Measurements from ENCODE around the gene COPZ1.

Gene COPZ1

DNA sequence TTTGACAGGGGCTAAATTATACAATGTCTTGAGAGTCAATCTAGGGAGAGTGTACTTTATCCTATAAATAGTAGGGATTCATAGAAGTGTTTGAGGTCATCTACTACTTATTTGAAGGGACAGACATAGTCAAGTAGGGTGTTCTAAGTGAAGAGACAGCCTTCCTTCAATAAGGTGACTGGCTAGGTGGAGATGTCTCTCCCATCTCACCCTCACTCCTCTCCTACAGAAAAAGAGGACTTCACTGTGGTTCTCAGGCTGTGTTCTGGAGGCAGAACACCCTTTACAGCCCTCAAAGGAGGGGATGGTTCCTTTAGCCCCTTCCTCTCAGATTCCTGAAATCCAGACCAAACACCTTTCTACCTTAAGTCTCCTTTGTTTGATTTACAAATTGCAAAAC is 21.3 kb upstream of the COPZ1 start:
- Histone ChIP-seq H3K79me2 (ENCODE audit: insufficient read depth, low read length) (peaks cover 44% of the 10 kb centered on the region), H3K4me1 (ENCODE audit: insufficient read depth, low read length, poor library complexity, severe bottlenecking) (peaks cover 71% of the 10 kb centered on the region), H3K9me3 (ENCODE audit: insufficient read depth, low read depth, low read length) (no peaks in the 10 kb centered on the region), H4K20me1 (ENCODE audit: insufficient read depth, low read length, poor library complexity, severe bottlenecking) (no peaks in the 10 kb centered on the region), H3K9ac (ENCODE audit: low read depth, low read length, poor library complexity, severe bottlenecking) (peak overlapping the region; percentile 99), H2AFZ (ENCODE audit: low read length) (no peak overlapping the region), H3F3A (ENCODE audit: low read depth) (peaks cover 11% of the 10 kb centered on the region; the same call in 1 of the 2 replicates), H3K27me3 (ENCODE audit: insufficient read depth, low read length, poor library complexity, severe bottlenecking) (peaks cover 5% of the 10 kb centered on the region), H3K4me3 (ENCODE audit: low read length, poor library complexity, severe bottlenecking) (peak overlapping the region; percentile 64), H3K36me3 (ENCODE audit: insufficient read depth, low read length) (no peaks in the 10 kb centered on the region), H3K4me2 (ENCODE audit: low read depth, low read length, poor library complexity, severe bottlenecking) (peak overlapping the region; percentile 86), H3K9me2 (replicated peaks; ENCODE audit: low read depth, low read length) (no peaks in the 10 kb centered on the region)
- TF ChIP-seq, protein P1, sequence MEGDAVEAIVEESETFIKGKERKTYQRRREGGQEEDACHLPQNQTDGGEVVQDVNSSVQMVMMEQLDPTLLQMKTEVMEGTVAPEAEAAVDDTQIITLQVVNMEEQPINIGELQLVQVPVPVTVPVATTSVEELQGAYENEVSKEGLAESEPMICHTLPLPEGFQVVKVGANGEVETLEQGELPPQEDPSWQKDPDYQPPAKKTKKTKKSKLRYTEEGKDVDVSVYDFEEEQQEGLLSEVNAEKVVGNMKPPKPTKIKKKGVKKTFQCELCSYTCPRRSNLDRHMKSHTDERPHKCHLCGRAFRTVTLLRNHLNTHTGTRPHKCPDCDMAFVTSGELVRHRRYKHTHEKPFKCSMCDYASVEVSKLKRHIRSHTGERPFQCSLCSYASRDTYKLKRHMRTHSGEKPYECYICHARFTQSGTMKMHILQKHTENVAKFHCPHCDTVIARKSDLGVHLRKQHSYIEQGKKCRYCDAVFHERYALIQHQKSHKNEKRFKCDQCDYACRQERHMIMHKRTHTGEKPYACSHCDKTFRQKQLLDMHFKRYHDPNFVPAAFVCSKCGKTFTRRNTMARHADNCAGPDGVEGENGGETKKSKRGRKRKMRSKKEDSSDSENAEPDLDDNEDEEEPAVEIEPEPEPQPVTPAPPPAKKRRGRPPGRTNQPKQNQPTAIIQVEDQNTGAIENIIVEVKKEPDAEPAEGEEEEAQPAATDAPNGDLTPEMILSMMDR (conservative IDR thresholded peaks at IDR 0.05; ENCODE audit: low read length), result no peak
- no peak for TF ChIP-seq EZH2phosphoT487 (IDR thresholded peaks at IDR 0.05; ENCODE audit: borderline replicate concordance)

DNA sequence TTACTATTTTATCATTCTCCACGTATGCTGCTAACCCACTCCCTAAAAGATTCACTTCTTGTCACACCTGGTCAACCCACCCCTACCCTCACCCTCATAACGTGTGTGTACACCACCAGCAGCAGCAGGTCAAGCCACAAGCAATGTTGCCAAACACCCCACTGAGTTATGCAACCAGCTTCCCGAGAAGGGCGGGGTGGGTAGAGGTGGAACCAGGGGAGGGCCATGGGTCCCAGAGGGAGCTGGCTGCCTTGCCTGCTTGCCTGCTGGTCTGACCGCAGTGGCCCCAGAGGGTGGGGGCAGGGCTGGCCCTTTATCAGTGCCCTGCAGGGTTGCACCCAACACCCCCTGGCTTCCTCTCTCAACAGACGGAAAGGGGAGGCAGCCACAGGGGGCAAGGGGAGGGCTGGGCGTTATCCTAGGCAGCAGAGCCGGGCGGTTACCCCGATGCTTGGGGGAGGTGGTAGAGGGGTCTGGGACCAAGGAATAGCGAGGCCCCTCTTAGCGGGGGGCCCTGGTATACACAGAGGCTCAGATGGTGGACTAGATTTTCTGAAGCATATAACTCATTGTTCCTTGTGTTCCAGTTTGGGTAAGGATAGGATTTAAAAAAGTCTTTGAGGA is 20.6 kb upstream of the COPZ1 start:
- Histone ChIP-seq H3K36me3 (ENCODE audit: insufficient read depth, low read length) (no peaks in the 10 kb centered on the region), H3F3A (ENCODE audit: low read depth) (peaks cover 11% of the 10 kb centered on the region; the same call in 1 of the 2 replicates), H3K79me2 (ENCODE audit: insufficient read depth, low read length) (peaks cover 38% of the 10 kb centered on the region), H3K9me3 (ENCODE audit: insufficient read depth, low read depth, low read length) (no peaks in the 10 kb centered on the region), H3K9me2 (replicated peaks; ENCODE audit: low read depth, low read length) (no peaks in the 10 kb centered on the region), H3K27me3 (ENCODE audit: insufficient read depth, low read length, poor library complexity, severe bottlenecking) (peaks cover 5% of the 10 kb centered on the region), H2AFZ (ENCODE audit: low read length) (no peak overlapping the region), H3K4me2 (ENCODE audit: low read depth, low read length, poor library complexity, severe bottlenecking) (peak overlapping the region; percentile 86), H4K20me1 (ENCODE audit: insufficient read depth, low read length, poor library complexity, severe bottlenecking) (no peaks in the 10 kb centered on the region), H3K9ac (ENCODE audit: low read depth, low read length, poor library complexity, severe bottlenecking) (peak overlapping the region; percentile 99), H3K4me3 (ENCODE audit: low read length, poor library complexity, severe bottlenecking) (peak overlapping the region; percentile 68), H3K4me1 (ENCODE audit: insufficient read depth, low read length, poor library complexity, severe bottlenecking) (peaks cover 64% of the 10 kb centered on the region)
- TF ChIP-seq, protein P1 (conservative IDR thresholded peaks at IDR 0.05; ENCODE audit: low read length), result no peak
- no peak for TF ChIP-seq EZH2phosphoT487 (IDR thresholded peaks at IDR 0.05; ENCODE audit: borderline replicate concordance)

DNA sequence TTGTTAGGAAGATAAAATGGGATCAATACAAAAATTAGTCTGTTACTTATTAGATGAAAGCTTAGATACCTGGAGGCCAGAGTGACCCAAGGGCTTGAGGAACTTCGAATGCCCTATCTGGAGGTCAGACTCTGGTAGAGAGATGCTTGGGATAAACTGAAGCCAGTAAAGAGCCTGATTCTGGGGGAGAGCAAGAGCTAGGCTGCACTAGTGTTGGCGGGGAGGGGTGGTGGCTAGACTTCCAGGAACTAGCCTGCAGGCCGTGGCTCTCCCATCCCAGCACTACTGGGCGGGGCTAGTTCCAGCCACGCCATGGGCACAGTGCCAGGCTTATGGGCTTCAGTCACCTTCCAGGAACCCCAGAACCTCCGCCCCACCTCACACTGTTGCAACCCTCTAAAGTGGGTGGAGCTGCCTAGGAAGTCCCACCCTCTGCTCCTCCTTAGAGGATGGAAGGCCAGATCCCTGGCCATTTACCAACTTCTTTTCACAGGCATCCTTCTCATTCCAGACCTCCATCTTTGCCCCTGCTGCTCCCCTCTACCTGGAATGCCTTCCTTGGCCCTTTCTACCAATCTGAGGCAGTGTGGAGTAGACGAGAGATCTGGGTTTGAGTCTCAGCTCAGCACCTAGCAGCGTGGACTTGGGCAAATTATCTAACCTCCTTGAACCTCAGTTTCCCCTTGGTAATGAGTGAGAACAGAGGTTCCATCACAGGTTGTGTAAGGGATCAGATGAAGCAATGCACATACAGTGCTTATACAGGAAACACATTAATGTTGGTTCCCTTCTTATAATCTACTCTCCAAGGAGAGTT is 17.8 kb upstream of the COPZ1 start:
- peak overlapping the region; percentile 72 for H3K4me2 ChIP-seq (ENCODE audit: low read depth, low read length, poor library complexity, severe bottlenecking)
- peaks cover 49% of the 10 kb centered on the region for H3K4me1 ChIP-seq (ENCODE audit: insufficient read depth, low read length, poor library complexity, severe bottlenecking)
- no peaks in the 10 kb centered on the region for H3K9me3 ChIP-seq (ENCODE audit: insufficient read depth, low read depth, low read length)
- no peak for TF ChIP-seq EZH2phosphoT487 (IDR thresholded peaks at IDR 0.05; ENCODE audit: borderline replicate concordance)
- TF ChIP-seq, protein P1 (conservative IDR thresholded peaks at IDR 0.05; ENCODE audit: low read length), result no peak
- H4K20me1 ChIP-seq (ENCODE audit: insufficient read depth, low read length, poor library complexity, severe bottlenecking), result no peaks in the 10 kb centered on the region
- peak overlapping the region; percentile 46 for H3K4me3 ChIP-seq (ENCODE audit: low read length, poor library complexity, severe bottlenecking)
- H2AFZ ChIP-seq (ENCODE audit: low read length), result no peak overlapping the region
- H3K9me2 ChIP-seq (replicated peaks; ENCODE audit: low read depth, low read length), result no peaks in the 10 kb centered on the region
- H3F3A ChIP-seq (ENCODE audit: low read depth), result peaks cover 11% of the 10 kb centered on the region; the same call in 1 of the 2 replicates
- peak overlapping the region; percentile 57 for H3K9ac ChIP-seq (ENCODE audit: low read depth, low read length, poor library complexity, severe bottlenecking)
- H3K27me3 ChIP-seq (ENCODE audit: insufficient read depth, low read length, poor library complexity, severe bottlenecking), result no peaks in the 10 kb centered on the region
- H3K79me2 ChIP-seq (ENCODE audit: insufficient read depth, low read length), result peaks cover 10% of the 10 kb centered on the region
- no peaks in the 10 kb centered on the region for H3K36me3 ChIP-seq (ENCODE audit: insufficient read depth, low read length)

Data from Loucy (cell line).